GM23338 (cell line): Measurements from ENCODE around the gene RPL13.

Experiments used
- CTCF ChIP-seq, 2 experiments: fragments of 200-600 bp in 1 of 2; sonication (generic) in 1 of 2; conservative IDR thresholded peaks; 2 replicates each; pipeline versions ENCODE4 v1.5.1 to v1.6.1; 2016 to 2017; ENCODE audit warnings: antibody characterized with exemption in 2 of 2, low read depth in 2 of 2, mild to moderate bottlenecking in 2 of 2, moderate library complexity in 1 of 2
- STAT1 ChIP-seq: IDR thresholded peaks from one replicate; pipeline ENCODE4 v1.6.1; 2016; ENCODE audit warnings: antibody characterized with exemption; ENCODE audit not compliant: unreplicated experiment

DNA sequence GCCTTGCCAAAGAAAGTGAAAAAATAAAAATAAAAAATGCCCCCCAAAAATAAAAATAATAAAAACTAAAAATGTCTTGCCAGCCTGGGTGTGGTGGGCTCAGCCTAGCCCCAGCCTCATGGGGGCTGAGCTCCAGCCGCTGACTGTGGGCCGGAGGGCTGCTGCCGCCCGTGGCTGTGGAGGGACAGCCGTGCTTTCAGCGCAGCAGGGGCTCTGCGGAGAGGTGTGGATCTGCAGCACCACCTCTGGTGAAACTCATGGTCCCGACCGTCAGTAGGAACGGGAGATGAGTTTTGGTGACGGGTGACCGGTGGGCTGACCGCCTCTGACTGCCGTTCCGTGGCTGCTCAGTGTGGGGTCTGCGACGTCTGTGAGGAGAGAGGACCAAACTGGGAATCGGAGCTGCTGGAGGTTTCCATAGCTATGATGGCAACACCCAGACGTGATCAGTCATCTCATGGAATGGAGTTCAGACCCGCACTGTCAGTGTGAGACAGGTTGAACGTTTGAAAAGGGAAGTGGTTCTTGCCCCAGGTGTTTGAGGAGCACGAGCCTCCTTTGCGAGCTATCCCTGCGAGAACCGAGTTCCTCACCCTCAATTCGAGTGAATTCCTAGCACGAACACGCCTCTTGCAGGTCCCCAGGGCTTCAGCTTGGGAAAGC, 12.0 kb upstream of the RPL13 start:
- TF ChIP-seq CTCF (conservative IDR thresholded peaks at IDR 0.05; ENCODE audit: low read depth in 2 of 2) = peak in 1 of 2 experiments; percentile 25; a peak in 1 of 4 replicates
- no peak for TF ChIP-seq STAT1
